IMR-90 (cell line): ENCODE results near the gene RAB15.

Experiments
- CEBPB ChIP-seq: IDR thresholded peaks from 2 replicates; pipeline ENCODE4 v1.6.1; 2012; ENCODE audit warnings: low read depth, low read length, improper control_type of control experiment
- MXI1 ChIP-seq: IDR thresholded peaks from 2 replicates; pipeline ENCODE4 v1.6.1; 2012; ENCODE audit warnings: low read depth, mild to moderate bottlenecking, low read length, moderate library complexity, borderline replicate concordance
- NFE2L2 ChIP-seq: fragments of 150-350 bp; IDR thresholded peaks from 2 replicates; pipeline ENCODE4 v1.6.1; 2016; ENCODE audit warnings: low read depth, mild to moderate bottlenecking, low read length
- POLR2A ChIP-seq: IDR thresholded peaks from 2 replicates; pipeline ENCODE4 v1.6.1; 2012; ENCODE audit warnings: mild to moderate bottlenecking, low read depth, low read length
- RCOR1 ChIP-seq: IDR thresholded peaks from 2 replicates; pipeline ENCODE4 v1.6.1; 2012; ENCODE audit warnings: mild to moderate bottlenecking, low read length, improper control_type of control experiment; ENCODE audit not compliant: insufficient replicate concordance
- RFX5 ChIP-seq: IDR thresholded peaks from 2 replicates; pipeline ENCODE4 v1.8.0; 2012; ENCODE audit warnings: low read depth, mild to moderate bottlenecking, low read length, moderate library complexity
- SMC3 ChIP-seq: fragments of 150-350 bp; IDR thresholded peaks from 2 replicates; pipeline ENCODE4 v1.6.1; 2016; ENCODE audit warnings: low read depth, mild to moderate bottlenecking, antibody characterized with exemption, low read length, moderate library complexity
- TF ChIP-seq, protein P1 (sequence below): conservative IDR thresholded peaks from 2 replicates; pipeline ENCODE4 v1.5.1; 2012; ENCODE audit warnings: mild to moderate bottlenecking, low read depth, low read length, improper control_type of control experiment
- TF ChIP-seq, protein P2 (sequence below): fragments of 150-350 bp; IDR thresholded peaks from 2 replicates; pipeline ENCODE4 v1.6.1; 2017; ENCODE audit warnings: mild to moderate bottlenecking, antibody characterized with exemption, low read length, low read depth

DNA sequence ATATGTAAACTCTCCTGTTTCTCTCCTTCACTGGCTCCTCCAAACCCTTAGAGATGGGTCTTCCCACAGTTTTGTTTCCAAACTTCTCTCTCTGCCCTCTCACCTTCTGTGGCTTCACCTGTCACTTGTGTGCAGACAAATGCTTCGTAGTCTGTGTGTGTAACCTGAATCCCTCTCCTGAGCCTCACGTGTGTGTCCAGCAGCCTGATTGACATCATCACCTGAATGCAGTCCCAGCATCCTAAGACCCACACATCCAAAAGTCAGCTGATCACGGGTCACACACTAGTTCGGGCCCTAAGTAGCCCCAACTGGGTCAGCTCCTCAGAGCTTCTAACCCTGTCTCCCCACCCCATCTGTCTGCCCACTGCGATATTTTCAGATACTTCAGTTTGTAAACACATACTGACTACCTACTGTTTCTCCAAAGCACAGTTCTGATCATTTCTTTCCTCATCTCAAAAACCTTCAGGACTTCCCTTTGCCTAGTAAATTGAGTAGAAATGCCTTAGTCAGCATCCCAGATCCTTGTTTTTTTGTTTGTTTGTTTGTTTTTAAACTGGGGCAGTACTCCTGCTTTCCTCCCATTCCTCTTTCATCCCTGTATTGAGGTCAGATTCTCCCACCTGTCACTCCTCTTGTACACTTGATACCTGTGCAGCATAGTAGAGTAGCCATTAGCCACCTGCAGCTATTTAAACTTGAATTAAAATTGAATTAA lies 38.2 kb upstream of the RAB15 start:
- TF ChIP-seq POLR2A (no peak), RFX5 (no peak), MXI1 (no peak), CEBPB (no peak), NFE2L2 (no peak), RCOR1 (no peak), SMC3 (no peak)
- TF ChIP-seq, protein P1, sequence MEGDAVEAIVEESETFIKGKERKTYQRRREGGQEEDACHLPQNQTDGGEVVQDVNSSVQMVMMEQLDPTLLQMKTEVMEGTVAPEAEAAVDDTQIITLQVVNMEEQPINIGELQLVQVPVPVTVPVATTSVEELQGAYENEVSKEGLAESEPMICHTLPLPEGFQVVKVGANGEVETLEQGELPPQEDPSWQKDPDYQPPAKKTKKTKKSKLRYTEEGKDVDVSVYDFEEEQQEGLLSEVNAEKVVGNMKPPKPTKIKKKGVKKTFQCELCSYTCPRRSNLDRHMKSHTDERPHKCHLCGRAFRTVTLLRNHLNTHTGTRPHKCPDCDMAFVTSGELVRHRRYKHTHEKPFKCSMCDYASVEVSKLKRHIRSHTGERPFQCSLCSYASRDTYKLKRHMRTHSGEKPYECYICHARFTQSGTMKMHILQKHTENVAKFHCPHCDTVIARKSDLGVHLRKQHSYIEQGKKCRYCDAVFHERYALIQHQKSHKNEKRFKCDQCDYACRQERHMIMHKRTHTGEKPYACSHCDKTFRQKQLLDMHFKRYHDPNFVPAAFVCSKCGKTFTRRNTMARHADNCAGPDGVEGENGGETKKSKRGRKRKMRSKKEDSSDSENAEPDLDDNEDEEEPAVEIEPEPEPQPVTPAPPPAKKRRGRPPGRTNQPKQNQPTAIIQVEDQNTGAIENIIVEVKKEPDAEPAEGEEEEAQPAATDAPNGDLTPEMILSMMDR = no peak
- TF ChIP-seq, protein P2, sequence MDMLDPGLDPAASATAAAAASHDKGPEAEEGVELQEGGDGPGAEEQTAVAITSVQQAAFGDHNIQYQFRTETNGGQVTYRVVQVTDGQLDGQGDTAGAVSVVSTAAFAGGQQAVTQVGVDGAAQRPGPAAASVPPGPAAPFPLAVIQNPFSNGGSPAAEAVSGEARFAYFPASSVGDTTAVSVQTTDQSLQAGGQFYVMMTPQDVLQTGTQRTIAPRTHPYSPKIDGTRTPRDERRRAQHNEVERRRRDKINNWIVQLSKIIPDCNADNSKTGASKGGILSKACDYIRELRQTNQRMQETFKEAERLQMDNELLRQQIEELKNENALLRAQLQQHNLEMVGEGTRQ = no peak
